Colonic mucosa (tissue), 4 donors: Measurements from ENCODE around the gene PPP3R1. TPM values are rescaled to one million over a fixed set of nuclear protein-coding genes. Genes with fewer than 3 reads are reported as not detected.

ENCODE experiments used
- DNase-seq: peaks from one replicate; pipeline ENCODE4 v3.0.0-alpha.2; 2020
- H3K27ac ChIP-seq: fragments of 200-600 bp; one replicate; pipeline ENCODE4 v1.8.0; 2021
- H3K27me3 ChIP-seq: fragments of 200-600 bp; one replicate; pipeline ENCODE4 v1.8.0; 2021
- H3K36me3 ChIP-seq: fragments of 200-600 bp; one replicate; pipeline ENCODE4 v1.8.0; 2021
- H3K4me1 ChIP-seq: fragments of 200-600 bp; one replicate; pipeline ENCODE4 v1.8.0; 2021; ENCODE audit warnings: mild to moderate bottlenecking
- H3K4me3 ChIP-seq: fragments of 200-600 bp; one replicate; pipeline ENCODE4 v1.8.0; 2021
- H3K9ac ChIP-seq, 2 donors: one replicate each; pipeline ENCODE4 v1.7.0; 2013; ENCODE audit warnings: control low read depth in 2 of 2, low read depth in 2 of 2, low read length in 2 of 2
- H3K9me3 ChIP-seq: fragments of 200-600 bp; one replicate; pipeline ENCODE4 v1.8.0; 2021
- CTCF ChIP-seq: fragments of 200-600 bp; IDR thresholded peaks from one replicate; pipeline ENCODE4 v1.8.0; 2022; ENCODE audit warnings: antibody characterized with exemption, mild to moderate bottlenecking
- intact Hi-C: fragments of 100-400 bp; cut with DNase I; formaldehyde crosslinking; loops from one replicate; pipeline ENCODE4 v1.14.1; 2022
- total RNA-seq, 2 donors: library from RNA; stranded (reverse); fragmentation: NEBNext Ultra II Directional in 1 of 2; extraction: Animal tissue kit (Norgen Biotek cat#: 25700) in 1 of 2; gene quantifications; one replicate each; pipeline ENCODE4 v1.2.1, GENCODE V29; 2021
- donor health status: healthy.
- donor health status: DM: no; HTN: no; CAD: no.
- donor health status: DM: no; HTN: no; CAD: no.

The PPP3R1 gene
- total RNA-seq, 2 donors from 2014 or later: 45.1 to 67.8 TPM

- Histone ChIP-seq H3K4me3 (no peak overlapping the region), H3K27ac (no peak overlapping the region), H3K9me3 (no peaks in the 10 kb centered on the region), H3K27me3 (no peaks in the 10 kb centered on the region), H3K9ac (no peak overlapping the region), H3K36me3 (no peaks in the 10 kb centered on the region), H3K4me1 (no peaks in the 10 kb centered on the region)
- TF ChIP-seq CTCF: no peak
- DNase-seq: peak; percentile 31
- intact Hi-C loops: loop anchor here (5.0 kb wide), 1 partner anchor 88 kb away; no protein-coding TSS in a partner anchor
Observed at GRCh38 chr2:68284896-68285295, 32.6 kb upstream of the PPP3R1 start.

GRCh38 chr2:68283419-68283812 is 31.1 kb upstream of the PPP3R1 start:
- H3K36me3 ChIP-seq: no peaks in the 10 kb centered on the region
- no peak overlapping the region for H3K9ac ChIP-seq
- H3K4me3 ChIP-seq: no peak overlapping the region
- DNase-seq: no peak
- intact Hi-C loops: loop anchor here (5.0 kb wide), 1 partner anchor 86 kb away; no protein-coding TSS in a partner anchor
- no peaks in the 10 kb centered on the region for H3K4me1 ChIP-seq
- H3K27ac ChIP-seq: no peak overlapping the region
- H3K27me3 ChIP-seq: no peaks in the 10 kb centered on the region
- no peak for TF ChIP-seq CTCF
- no peaks in the 10 kb centered on the region for H3K9me3 ChIP-seq

GRCh38 chr2:68282811-68283418 is 30.6 kb upstream of the PPP3R1 start:
- Histone ChIP-seq H3K4me1 (no peaks in the 10 kb centered on the region), H3K9ac (no peak overlapping the region), H3K36me3 (no peaks in the 10 kb centered on the region), H3K9me3 (no peaks in the 10 kb centered on the region), H3K27me3 (no peaks in the 10 kb centered on the region), H3K4me3 (no peak overlapping the region), H3K27ac (no peak overlapping the region)
- TF ChIP-seq CTCF: peak; percentile 72
- intact Hi-C loops: loop anchor here (1.0 to 5.0 kb wide), 2 partner anchors 86 to 160 kb away; no protein-coding TSS in a partner anchor
- DNase-seq: no peak

GRCh38 chr2:68280796-68281195 is 28.5 kb upstream of the PPP3R1 start:
- no peak for TF ChIP-seq CTCF
- Histone ChIP-seq H3K36me3 (no peaks in the 10 kb centered on the region), H3K27ac (no peak overlapping the region), H3K4me3 (no peak overlapping the region), H3K27me3 (no peaks in the 10 kb centered on the region), H3K9ac (no peak overlapping the region), H3K4me1 (no peaks in the 10 kb centered on the region), H3K9me3 (no peaks in the 10 kb centered on the region)
- intact Hi-C loops: loop anchor here (5.0 kb wide), 1 partner anchor 83 kb away; no protein-coding TSS in a partner anchor
- DNase-seq: no peak

GRCh38 chr2:68280348-68280747 is 28.0 kb upstream of the PPP3R1 start:
- intact Hi-C loops: loop anchor here (5.0 kb wide), 1 partner anchor 83 kb away; no protein-coding TSS in a partner anchor
- Histone ChIP-seq H3K27ac (no peak overlapping the region), H3K36me3 (no peaks in the 10 kb centered on the region), H3K27me3 (no peaks in the 10 kb centered on the region), H3K4me3 (no peak overlapping the region), H3K4me1 (no peaks in the 10 kb centered on the region), H3K9ac (no peak overlapping the region), H3K9me3 (no peaks in the 10 kb centered on the region)
- no peak for DNase-seq
- no peak for TF ChIP-seq CTCF
